NB4 (cell line): Measurements from ENCODE around the gene INCA1.

Experiments
- MYC ChIP-seq: IDR thresholded peaks from 2 replicates; pipeline ENCODE4 v1.6.1; 2011; ENCODE audit warnings: low read depth, low read length
- POLR2A ChIP-seq: IDR thresholded peaks from 2 replicates; pipeline ENCODE4 v1.6.1; 2011; ENCODE audit warnings: mild to moderate bottlenecking; ENCODE audit not compliant: insufficient read length; ENCODE audit errors: extremely low read depth
- TF ChIP-seq, protein P1 (sequence below): IDR thresholded peaks from one replicate; pipeline ENCODE4 v1.5.1; 2012; ENCODE audit warnings: low read depth, low read length
- TF ChIP-seq, protein P2 (sequence below): IDR thresholded peaks from 2 replicates; pipeline ENCODE4 v1.6.1; 2011; ENCODE audit warnings: low read depth, low read length

DNA sequence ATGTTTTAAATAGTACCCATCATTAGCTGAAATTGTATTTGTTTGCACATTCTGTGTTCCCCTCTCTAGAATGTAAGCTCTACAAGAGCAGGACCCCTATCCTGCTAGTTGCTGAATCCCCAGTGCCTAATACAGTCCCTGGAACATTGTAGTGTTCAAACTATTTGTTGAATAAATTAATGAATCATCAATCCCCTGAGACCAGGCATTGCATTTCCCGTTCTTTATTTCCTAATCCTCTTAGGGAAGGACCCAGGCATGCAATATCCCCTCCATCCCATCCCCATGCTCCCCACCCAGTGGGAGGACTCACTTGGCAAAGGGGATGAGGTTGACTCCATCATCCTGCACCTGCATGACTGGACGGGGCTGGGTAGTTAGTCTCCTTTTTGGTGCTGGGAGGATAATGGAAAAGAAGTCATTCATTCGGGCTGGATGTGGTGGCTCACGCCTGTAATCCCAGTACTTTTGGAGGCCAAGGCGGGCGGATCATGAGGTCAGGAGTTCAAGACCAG, 3.2 kb downstream of the INCA1 start:
- TF ChIP-seq, protein P1, sequence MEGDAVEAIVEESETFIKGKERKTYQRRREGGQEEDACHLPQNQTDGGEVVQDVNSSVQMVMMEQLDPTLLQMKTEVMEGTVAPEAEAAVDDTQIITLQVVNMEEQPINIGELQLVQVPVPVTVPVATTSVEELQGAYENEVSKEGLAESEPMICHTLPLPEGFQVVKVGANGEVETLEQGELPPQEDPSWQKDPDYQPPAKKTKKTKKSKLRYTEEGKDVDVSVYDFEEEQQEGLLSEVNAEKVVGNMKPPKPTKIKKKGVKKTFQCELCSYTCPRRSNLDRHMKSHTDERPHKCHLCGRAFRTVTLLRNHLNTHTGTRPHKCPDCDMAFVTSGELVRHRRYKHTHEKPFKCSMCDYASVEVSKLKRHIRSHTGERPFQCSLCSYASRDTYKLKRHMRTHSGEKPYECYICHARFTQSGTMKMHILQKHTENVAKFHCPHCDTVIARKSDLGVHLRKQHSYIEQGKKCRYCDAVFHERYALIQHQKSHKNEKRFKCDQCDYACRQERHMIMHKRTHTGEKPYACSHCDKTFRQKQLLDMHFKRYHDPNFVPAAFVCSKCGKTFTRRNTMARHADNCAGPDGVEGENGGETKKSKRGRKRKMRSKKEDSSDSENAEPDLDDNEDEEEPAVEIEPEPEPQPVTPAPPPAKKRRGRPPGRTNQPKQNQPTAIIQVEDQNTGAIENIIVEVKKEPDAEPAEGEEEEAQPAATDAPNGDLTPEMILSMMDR: no peak
- no peak for TF ChIP-seq POLR2A
- TF ChIP-seq, protein P2, sequence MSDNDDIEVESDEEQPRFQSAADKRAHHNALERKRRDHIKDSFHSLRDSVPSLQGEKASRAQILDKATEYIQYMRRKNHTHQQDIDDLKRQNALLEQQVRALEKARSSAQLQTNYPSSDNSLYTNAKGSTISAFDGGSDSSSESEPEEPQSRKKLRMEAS: no peak
- no peak for TF ChIP-seq MYC
